OCI-LY3 (cell line): ENCODE results near the gene HMGA1.
A peak's percentile ranks its signal among the peaks of the same experiment; 100 is the strongest.

Experiments
- H2AFZ ChIP-seq: fragments of 200-600, 300-600 bp; shearing (Covaris generic); 2 replicates; pipeline ENCODE4 v1.6.0; 2014; ENCODE audit warnings: antibody characterized with exemption, low read depth, low read length
- H3K27ac ChIP-seq: fragments of 200-600, 300-600 bp; sonication (generic); 2 replicates; pipeline ENCODE4 v1.5.1; 2014; ENCODE audit warnings: mild to moderate bottlenecking, low read length, moderate library complexity, mixed read lengths
- H3K27me3 ChIP-seq: fragments of 200-600, 300-600 bp; sonication (generic); 2 replicates; pipeline ENCODE4 v1.6.1; 2014; ENCODE audit warnings: low read depth, low read length, mixed read lengths
- H3K36me3 ChIP-seq: fragments of 200-600, 300-600 bp; sonication (generic); replicated peaks from 2 replicates; pipeline ENCODE3; 2014; ENCODE audit warnings: low read depth, low read length, mixed read lengths
- H3K4me1 ChIP-seq: fragments of 300-600, 200-600 bp; sonication (generic); 2 replicates; pipeline ENCODE4 v1.6.1; 2014; ENCODE audit warnings: low read length, mixed read lengths
- H3K4me2 ChIP-seq: fragments of 200-600, 300-600 bp; sonication (generic); 2 replicates; pipeline ENCODE4 v1.6.1; 2014; ENCODE audit warnings: low read length, mixed read lengths
- H3K4me3 ChIP-seq: fragments of 300-600, 200-600 bp; sonication (generic); 2 replicates; pipeline ENCODE4 v1.5.1; 2014; ENCODE audit warnings: antibody characterized with exemption, mild to moderate bottlenecking, low read length, moderate library complexity
- H3K79me2 ChIP-seq: fragments of 300-600, 200-600 bp; shearing (Covaris generic); 2 replicates; pipeline ENCODE4 v1.6.1; 2014; ENCODE audit warnings: mild to moderate bottlenecking, low read length, mixed read lengths
- H3K9ac ChIP-seq: fragments of 300-600, 200-600 bp; shearing (Covaris generic); 2 replicates; pipeline ENCODE4 v1.6.0; 2014; ENCODE audit warnings: mild to moderate bottlenecking, low read length, moderate library complexity
- H3K9me3 ChIP-seq: fragments of 200-600, 300-600 bp; shearing (Covaris generic); 2 replicates; pipeline ENCODE4 v1.6.1; 2014; ENCODE audit warnings: low read length, mixed read lengths; ENCODE audit not compliant: insufficient read depth
- H4K20me1 ChIP-seq: fragments of 200-600, 300-600 bp; sonication (generic); 2 replicates; pipeline ENCODE4 v1.6.1; 2016; ENCODE audit warnings: low read length, mixed read lengths; ENCODE audit not compliant: insufficient read depth
- CTCF ChIP-seq: fragments of 200-600, 300-600 bp; sonication (generic); IDR thresholded peaks from 2 replicates; pipeline ENCODE4 v1.5.1; 2014; ENCODE audit warnings: antibody characterized with exemption, low read length, low read depth
- EZH2phosphoT487 ChIP-seq: fragments of 200-600 bp; shearing (Covaris generic); IDR thresholded peaks from 2 replicates; pipeline ENCODE4 v1.6.1; 2018; ENCODE audit warnings: antibody characterized with exemption, mixed run types, low read depth

HMGA1 gene

GRCh38 chr6:34236443-34237315 is at the start of gene HMGA1:
Gene HMGA1 (plus strand): TSS chr6:34236873. CDS start chr6:34240781, 3,908 bp downstream.
- Histone ChIP-seq H3K4me2 (peak within 1 kb of the TSS; percentile 98), H3K4me1 (peaks cover 13% of the 10 kb centered on the region), H3K27me3 (no peaks in the 10 kb centered on the region), H3K4me3 (peak within 1 kb of the TSS; percentile 98), H3K36me3 (peaks cover 29% of the 10 kb centered on the region), H4K20me1 (peaks cover 34% of the 10 kb centered on the region), H3K27ac (peak within 1 kb of the TSS; percentile 81), H2AFZ (no peak within 1 kb of the TSS), H3K9me3 (no peaks in the 10 kb centered on the region), H3K79me2 (peaks cover 56% of the 10 kb centered on the region), H3K9ac (peak within 1 kb of the TSS; percentile 100)
- TF ChIP-seq EZH2phosphoT487 (no peak), CTCF (no peak)

- Histone ChIP-seq H3K79me2 (no peaks in the 10 kb centered on the region), H3K9me3 (no peaks in the 10 kb centered on the region), H3K27ac (no peak overlapping the region), H3K4me3 (no peak overlapping the region), H4K20me1 (no peaks in the 10 kb centered on the region), H3K36me3 (no peaks in the 10 kb centered on the region), H3K4me2 (no peak overlapping the region), H3K4me1 (no peaks in the 10 kb centered on the region), H2AFZ (no peak overlapping the region), H3K9ac (no peak overlapping the region), H3K27me3 (no peaks in the 10 kb centered on the region)
- TF ChIP-seq CTCF (no peak), EZH2phosphoT487 (no peak)
These were observed 46.7 kb upstream of the HMGA1 start for GRCh38 chr6:34189806-34190503.

DNA sequence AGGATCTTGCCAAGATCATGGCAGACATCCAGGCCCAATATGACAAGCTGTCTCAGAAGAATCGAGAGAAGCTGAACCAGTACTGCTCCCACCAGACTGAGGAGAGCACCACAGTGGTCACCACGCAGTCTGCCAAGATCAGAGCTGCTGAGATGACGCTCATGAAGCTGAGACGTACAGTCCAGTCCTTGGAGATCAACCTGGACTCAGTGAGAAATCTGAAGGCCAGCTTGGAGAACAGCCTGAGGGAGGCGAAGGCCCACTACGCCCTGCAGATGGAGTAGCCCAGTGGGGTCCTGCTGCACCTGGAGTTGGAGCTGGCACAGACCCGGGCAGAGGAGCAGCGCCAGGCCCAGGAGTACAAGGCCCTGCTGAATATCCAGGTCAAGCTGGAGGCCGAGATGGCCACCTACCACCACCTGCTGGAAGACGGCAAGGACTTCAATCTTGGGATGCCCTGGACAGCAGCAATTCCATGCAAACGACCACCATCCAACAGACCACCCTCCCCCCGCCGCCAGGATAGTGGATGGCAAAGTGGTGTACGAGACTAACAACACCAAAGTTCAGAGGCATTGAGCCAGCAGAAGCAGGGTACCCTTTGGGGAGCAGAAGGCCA is 46.1 kb upstream of the HMGA1 start:
- Histone ChIP-seq H3K27me3 (no peaks in the 10 kb centered on the region), H3K4me2 (no peak overlapping the region), H3K36me3 (no peaks in the 10 kb centered on the region), H3K4me3 (no peak overlapping the region), H3K9me3 (no peaks in the 10 kb centered on the region), H4K20me1 (no peaks in the 10 kb centered on the region), H3K79me2 (no peaks in the 10 kb centered on the region), H2AFZ (no peak overlapping the region), H3K4me1 (no peaks in the 10 kb centered on the region), H3K27ac (no peak overlapping the region), H3K9ac (no peak overlapping the region)
- TF ChIP-seq CTCF (no peak), EZH2phosphoT487 (no peak)

- no peaks in the 10 kb centered on the region; the same call in 1 of the 2 replicates for H3K27me3 ChIP-seq
- H3K27ac ChIP-seq, result no peak overlapping the region
- no peaks in the 10 kb centered on the region for H3K36me3 ChIP-seq
- peaks cover 4% of the 10 kb centered on the region; the same call in 1 of the 2 replicates for H3K4me1 ChIP-seq
- TF ChIP-seq CTCF (peak; percentile 15; the same call in 1 of the 2 replicates), EZH2phosphoT487 (no peak)
- H3K79me2 ChIP-seq, result no peaks in the 10 kb centered on the region
- H3K4me3 ChIP-seq, result no peak overlapping the region
- no peak overlapping the region for H3K9ac ChIP-seq
- no peak overlapping the region for H3K4me2 ChIP-seq
- no peak overlapping the region for H2AFZ ChIP-seq
- no peaks in the 10 kb centered on the region for H3K9me3 ChIP-seq
- no peaks in the 10 kb centered on the region for H4K20me1 ChIP-seq
These were observed 41.9 kb upstream of the HMGA1 start for GRCh38 chr6:34194772-34195171.
